SU-DHL-6 (cell line): ENCODE data around the gene TULP4.

Source experiments
- H2AFZ ChIP-seq: fragments of 200-600 bp; sonication (generic); 2 replicates; pipeline ENCODE4 v1.6.1; 2014; ENCODE audit warnings: low read depth, mild to moderate bottlenecking, moderate library complexity, mixed read lengths, antibody characterized with exemption, low read length; ENCODE audit not compliant: severe bottlenecking
- H3F3A ChIP-seq: fragments of 200-600 bp; shearing (Covaris generic); 2 replicates; pipeline ENCODE4 v1.6.0; 2016; ENCODE audit warnings: antibody characterized with exemption, mild to moderate bottlenecking; ENCODE audit not compliant: insufficient read depth
- H3K27ac ChIP-seq: fragments of 200-600 bp; sonication (generic); 2 replicates; pipeline ENCODE4 v1.5.1; 2016; ENCODE audit warnings: low read depth, mild to moderate bottlenecking, low read length, moderate library complexity, mixed read lengths
- H3K27me3 ChIP-seq: fragments of 200-600 bp; sonication (generic), shearing (Covaris generic); 2 replicates; pipeline ENCODE4 v1.6.0; 2014; ENCODE audit warnings: mild to moderate bottlenecking, low read length
- H3K36me3 ChIP-seq: fragments of 200-600 bp; sonication (generic); 2 replicates; pipeline ENCODE4 v1.6.1; 2014; ENCODE audit warnings: mild to moderate bottlenecking, low read length, mixed read lengths
- H3K4me2 ChIP-seq: fragments of 300-600, 200-600 bp; shearing (Covaris generic), sonication (generic); 2 replicates; pipeline ENCODE4 v1.6.0; 2014; ENCODE audit warnings: low read length, low read depth, mild to moderate bottlenecking; ENCODE audit not compliant: poor library complexity, severe bottlenecking
- H3K4me3 ChIP-seq: fragments of 200-600 bp; sonication (generic); 2 replicates; pipeline ENCODE4 v1.5.1; 2014; ENCODE audit warnings: antibody characterized with exemption, low read length, mild to moderate bottlenecking, mixed read lengths; ENCODE audit not compliant: insufficient read depth, poor library complexity, severe bottlenecking
- H3K79me2 ChIP-seq: fragments of 200-600 bp; sonication (generic); 2 replicates; pipeline ENCODE4 v1.6.1; 2014; ENCODE audit warnings: mild to moderate bottlenecking, low read length, moderate library complexity; ENCODE audit not compliant: insufficient read depth
- H3K9ac ChIP-seq: fragments of 200-600 bp; sonication (generic); 2 replicates; pipeline ENCODE4 v1.7.0; 2014; ENCODE audit warnings: mild to moderate bottlenecking, low read length
- H3K9me2 ChIP-seq: fragments of 200-600 bp; sonication (generic); replicated peaks from 2 replicates; pipeline ENCODE4 v1.6.1; 2014; ENCODE audit warnings: low read length; ENCODE audit not compliant: insufficient read depth
- H3K9me3 ChIP-seq: fragments of 200-600 bp; sonication (generic); 2 replicates; pipeline ENCODE4 v1.6.1; 2014; ENCODE audit warnings: low read length, mixed read lengths; ENCODE audit not compliant: insufficient read depth
- H4K20me1 ChIP-seq: fragments of 200-600 bp; sonication (generic); 2 replicates; pipeline ENCODE4 v1.6.1; 2014; ENCODE audit warnings: low read depth, mild to moderate bottlenecking, antibody characterized with exemption, low read length, moderate library complexity, mixed read lengths
- EZH2phosphoT487 ChIP-seq: fragments of 200-600 bp; sonication (generic), shearing (Covaris generic); conservative IDR thresholded peaks from 2 replicates; pipeline ENCODE4 v1.6.1; 2018; ENCODE audit warnings: mild to moderate bottlenecking, antibody characterized with exemption, low read length, moderate library complexity, mixed read lengths
- TF ChIP-seq, protein P1 (sequence below): fragments of 200-600 bp; sonication (generic); IDR thresholded peaks from one replicate; pipeline ENCODE4 v1.5.1; 2017; ENCODE audit warnings: antibody characterized with exemption, mild to moderate bottlenecking, low read length, moderate library complexity; ENCODE audit not compliant: insufficient read depth, poor library complexity, severe bottlenecking

The TULP4 gene

GRCh38 chr6:158471339-158471738 is 159.1 kb downstream of the TULP4 start:
- H3K27me3 ChIP-seq: no peaks in the 10 kb centered on the region
- no peak overlapping the region for H3K4me2 ChIP-seq
- H3K79me2 ChIP-seq: no peaks in the 10 kb centered on the region
- H3K9me3 ChIP-seq: no peaks in the 10 kb centered on the region
- TF ChIP-seq, protein P1, sequence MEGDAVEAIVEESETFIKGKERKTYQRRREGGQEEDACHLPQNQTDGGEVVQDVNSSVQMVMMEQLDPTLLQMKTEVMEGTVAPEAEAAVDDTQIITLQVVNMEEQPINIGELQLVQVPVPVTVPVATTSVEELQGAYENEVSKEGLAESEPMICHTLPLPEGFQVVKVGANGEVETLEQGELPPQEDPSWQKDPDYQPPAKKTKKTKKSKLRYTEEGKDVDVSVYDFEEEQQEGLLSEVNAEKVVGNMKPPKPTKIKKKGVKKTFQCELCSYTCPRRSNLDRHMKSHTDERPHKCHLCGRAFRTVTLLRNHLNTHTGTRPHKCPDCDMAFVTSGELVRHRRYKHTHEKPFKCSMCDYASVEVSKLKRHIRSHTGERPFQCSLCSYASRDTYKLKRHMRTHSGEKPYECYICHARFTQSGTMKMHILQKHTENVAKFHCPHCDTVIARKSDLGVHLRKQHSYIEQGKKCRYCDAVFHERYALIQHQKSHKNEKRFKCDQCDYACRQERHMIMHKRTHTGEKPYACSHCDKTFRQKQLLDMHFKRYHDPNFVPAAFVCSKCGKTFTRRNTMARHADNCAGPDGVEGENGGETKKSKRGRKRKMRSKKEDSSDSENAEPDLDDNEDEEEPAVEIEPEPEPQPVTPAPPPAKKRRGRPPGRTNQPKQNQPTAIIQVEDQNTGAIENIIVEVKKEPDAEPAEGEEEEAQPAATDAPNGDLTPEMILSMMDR: no peak
- no peak for TF ChIP-seq EZH2phosphoT487
- no peak overlapping the region for H3K27ac ChIP-seq
- no peak overlapping the region for H3K9ac ChIP-seq
- H4K20me1 ChIP-seq: no peaks in the 10 kb centered on the region
- H3K4me3 ChIP-seq: no peak overlapping the region
- H3K9me2 ChIP-seq: no peaks in the 10 kb centered on the region
- H2AFZ ChIP-seq: no peak overlapping the region
- H3K36me3 ChIP-seq: no peaks in the 10 kb centered on the region
- H3F3A ChIP-seq: no peaks in the 10 kb centered on the region

DNA sequence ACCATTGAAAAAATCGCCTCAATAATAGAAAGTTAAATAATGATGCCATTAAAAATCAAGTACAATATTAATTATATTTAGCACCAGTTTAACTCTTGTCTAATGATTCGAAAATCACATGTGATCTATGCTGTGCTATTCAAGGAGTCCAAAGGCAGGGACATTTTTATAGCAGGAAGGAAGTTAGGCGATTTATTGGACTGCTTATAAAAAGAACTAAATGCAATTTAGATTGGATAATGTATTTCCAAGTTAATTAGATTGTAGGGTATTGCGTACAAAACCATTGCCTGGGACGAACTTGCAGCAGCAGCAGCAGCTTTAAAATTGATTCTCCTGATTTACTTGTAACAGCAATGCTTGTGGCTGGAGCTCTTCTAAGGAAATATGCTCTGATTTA is 160.2 kb downstream of the TULP4 start:
- Histone ChIP-seq H3K27ac (no peak overlapping the region), H2AFZ (no peak overlapping the region), H3K9me2 (no peaks in the 10 kb centered on the region), H3F3A (no peaks in the 10 kb centered on the region), H3K4me3 (no peak overlapping the region), H3K4me2 (no peak overlapping the region), H3K9me3 (no peaks in the 10 kb centered on the region), H3K79me2 (no peaks in the 10 kb centered on the region), H3K9ac (no peak overlapping the region), H3K27me3 (no peaks in the 10 kb centered on the region), H3K36me3 (0 out of 2 replicates have a peak, but pooled peaks cover 3% of the 10 kb centered on the region), H4K20me1 (no peaks in the 10 kb centered on the region)
- TF ChIP-seq, protein P1: no peak
- no peak for TF ChIP-seq EZH2phosphoT487

DNA sequence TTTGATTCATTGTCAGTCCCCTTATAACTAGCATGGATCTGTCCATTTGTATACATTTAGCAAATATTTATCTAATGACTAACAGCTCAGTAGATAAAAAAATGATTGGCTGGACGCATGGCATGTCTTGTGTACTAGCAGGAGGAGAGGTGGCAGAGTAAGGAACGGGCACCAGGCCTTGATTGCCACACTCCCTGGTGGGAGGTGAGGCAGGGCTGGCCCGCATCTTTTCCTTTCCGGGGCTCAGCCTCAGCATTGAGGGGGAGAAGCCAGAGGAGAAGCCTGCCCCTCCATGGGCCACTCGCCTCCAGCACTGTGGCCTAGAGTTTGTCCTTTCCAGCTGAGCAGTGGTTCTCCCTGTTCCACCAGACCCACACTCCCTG is 162.7 kb downstream of the TULP4 start:
- no peak overlapping the region for H2AFZ ChIP-seq
- no peak overlapping the region for H3K4me2 ChIP-seq
- 0 out of 2 replicates have a peak, but pooled peaks cover 4% of the 10 kb centered on the region for H3K36me3 ChIP-seq
- no peaks in the 10 kb centered on the region for H3K79me2 ChIP-seq
- H4K20me1 ChIP-seq: no peaks in the 10 kb centered on the region
- no peaks in the 10 kb centered on the region for H3K27me3 ChIP-seq
- H3F3A ChIP-seq: no peaks in the 10 kb centered on the region
- H3K9me3 ChIP-seq: no peaks in the 10 kb centered on the region
- no peak overlapping the region for H3K4me3 ChIP-seq
- no peak overlapping the region for H3K27ac ChIP-seq
- TF ChIP-seq EZH2phosphoT487: no peak
- TF ChIP-seq, protein P1: no peak
- H3K9ac ChIP-seq: no peak overlapping the region
- no peaks in the 10 kb centered on the region for H3K9me2 ChIP-seq
